Prostate gland (tissue), 2 donors: Measurements from ENCODE around the gene MED7.

ENCODE experiments used
- POLR2A ChIP-seq: fragments of 450-650 bp; IDR thresholded peaks from one replicate; pipeline ENCODE4 v1.6.1; 2016; ENCODE audit warnings: antibody characterized with exemption, mild to moderate bottlenecking
- POLR2AphosphoS5 ChIP-seq: sonication (generic); formaldehyde crosslinking; IDR thresholded peaks from one replicate; pipeline ENCODE4 v1.6.1; 2017; ENCODE audit warnings: antibody characterized with exemption
- TF ChIP-seq, protein P1 (sequence below), 4 experiments: fragments of 200-600 bp in 2 of 4; fragments of 450-650 bp in 2 of 4; sonication (generic) in 2 of 4; IDR thresholded peaks; 1 replicate in 3 of 4; 2 replicates in 1 of 4; pipeline ENCODE4 v1.5.1; 2016 to 2019; ENCODE audit warnings: antibody characterized with exemption in 4 of 4, mild to moderate bottlenecking in 2 of 4, moderate library complexity in 2 of 4

DNA sequence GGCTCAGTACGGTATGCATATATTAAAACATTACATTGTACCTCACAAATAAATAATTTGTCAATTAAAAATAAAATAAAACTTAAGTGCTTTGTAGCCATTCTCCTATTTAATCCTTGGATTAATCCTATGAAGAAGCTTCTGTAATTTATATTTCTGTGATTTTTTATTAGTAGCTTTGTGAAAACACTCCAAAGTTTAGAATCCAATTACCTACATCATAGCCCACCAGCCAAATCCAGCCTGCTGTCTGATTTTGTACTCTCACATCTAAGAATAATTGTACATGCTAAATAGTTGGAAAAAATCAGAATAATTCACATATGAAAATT, 10.4 kb downstream of the MED7 start:
- TF ChIP-seq POLR2AphosphoS5 (no peak), POLR2A (no peak)
- TF ChIP-seq, protein P1, sequence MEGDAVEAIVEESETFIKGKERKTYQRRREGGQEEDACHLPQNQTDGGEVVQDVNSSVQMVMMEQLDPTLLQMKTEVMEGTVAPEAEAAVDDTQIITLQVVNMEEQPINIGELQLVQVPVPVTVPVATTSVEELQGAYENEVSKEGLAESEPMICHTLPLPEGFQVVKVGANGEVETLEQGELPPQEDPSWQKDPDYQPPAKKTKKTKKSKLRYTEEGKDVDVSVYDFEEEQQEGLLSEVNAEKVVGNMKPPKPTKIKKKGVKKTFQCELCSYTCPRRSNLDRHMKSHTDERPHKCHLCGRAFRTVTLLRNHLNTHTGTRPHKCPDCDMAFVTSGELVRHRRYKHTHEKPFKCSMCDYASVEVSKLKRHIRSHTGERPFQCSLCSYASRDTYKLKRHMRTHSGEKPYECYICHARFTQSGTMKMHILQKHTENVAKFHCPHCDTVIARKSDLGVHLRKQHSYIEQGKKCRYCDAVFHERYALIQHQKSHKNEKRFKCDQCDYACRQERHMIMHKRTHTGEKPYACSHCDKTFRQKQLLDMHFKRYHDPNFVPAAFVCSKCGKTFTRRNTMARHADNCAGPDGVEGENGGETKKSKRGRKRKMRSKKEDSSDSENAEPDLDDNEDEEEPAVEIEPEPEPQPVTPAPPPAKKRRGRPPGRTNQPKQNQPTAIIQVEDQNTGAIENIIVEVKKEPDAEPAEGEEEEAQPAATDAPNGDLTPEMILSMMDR (IDR thresholded peaks at IDR 0.05): no peak
